HL-60 (cell line): Measurements from ENCODE around the gene RB1.

Source experiments
- CTCF ChIP-seq: IDR thresholded peaks from one replicate; pipeline ENCODE4 v1.5.1; 2011; ENCODE audit warnings: low read length, control low read depth, inconsistent platforms; ENCODE audit not compliant: insufficient read depth
- POLR2AphosphoS5 ChIP-seq: IDR thresholded peaks from 2 replicates; pipeline ENCODE4 v1.6.1; 2012; ENCODE audit warnings: low read depth
- REST ChIP-seq: IDR thresholded peaks from 2 replicates; pipeline ENCODE4 v1.6.1; 2012; ENCODE audit warnings: low read depth; ENCODE audit not compliant: insufficient replicate concordance

- TF ChIP-seq CTCF (no peak), POLR2AphosphoS5 (no peak), REST (no peak)
Observed at GRCh38 chr13:48404952-48405351, 101.4 kb downstream of the RB1 start.
